Stimulated activated CD8-positive, alpha-beta memory T cell treated with anti-CD3 and anti-CD28 coated beads, Interleukin-12 subunit alpha, Interleukin-12 subunit beta, amount 100 ng/mL, for 1 hour (primary cell): Measurements from ENCODE around the gene LRSAM1.

Source experiments
- DNase-seq: peaks from one replicate; pipeline ENCODE4 v3.0.0-alpha.2; 2020; ENCODE audit warnings: low read depth

LRSAM1 gene

GRCh38 chr9:127426756-127427155 lies 24.6 kb upstream of the LRSAM1 start:
- no peak for DNase-seq

- DNase-seq = no peak
Measured at GRCh38 chr9:127428348-127428747, 23.0 kb upstream of the LRSAM1 start.

- DNase-seq = no peak
Measured at GRCh38 chr9:127430415-127430814, 20.9 kb upstream of the LRSAM1 start.

GRCh38 chr9:127437497-127438264 lies 13.6 kb upstream of the LRSAM1 start:
- no peak for DNase-seq

GRCh38 chr9:127438394-127438793 lies 12.9 kb upstream of the LRSAM1 start:
- DNase-seq = no peak

GRCh38 chr9:127444283-127444920 lies 6.9 kb upstream of the LRSAM1 start:
- no peak for DNase-seq

- no peak for DNase-seq
Measured at GRCh38 chr9:127444921-127445850, 6.1 kb upstream of the LRSAM1 start.

- DNase-seq = no peak
Measured at GRCh38 chr9:127445851-127446712, 5.2 kb upstream of the LRSAM1 start.

- no peak for DNase-seq
Measured at GRCh38 chr9:127446713-127447415, 4.4 kb upstream of the LRSAM1 start.

- DNase-seq = no peak
Measured at GRCh38 chr9:127447416-127448111, 3.7 kb upstream of the LRSAM1 start.

- DNase-seq = no peak
Measured at GRCh38 chr9:127448112-127448805, 3.1 kb upstream of the LRSAM1 start.

GRCh38 chr9:127449332-127449966 lies 1.9 kb upstream of the LRSAM1 start:
- no peak for DNase-seq

- DNase-seq = no peak
Measured at GRCh38 chr9:127450243-127450760, 1.0 kb upstream of the LRSAM1 start.

- DNase-seq = no peak
Measured at GRCh38 chr9:127451608-127451857, 223 bp downstream of the LRSAM1 start.

- DNase-seq = no peak
Measured at GRCh38 chr9:127451858-127452656, 747 bp downstream of the LRSAM1 start.

GRCh38 chr9:127452691-127453090 lies 1.4 kb downstream of the LRSAM1 start:
- DNase-seq = no peak

GRCh38 chr9:127455324-127455992 lies 4.1 kb downstream of the LRSAM1 start:
- no peak for DNase-seq
